Cardiac septum (tissue), 1 donor: ENCODE measurements around the gene SOHLH1. TPM values are rescaled to one million over a fixed set of nuclear protein-coding genes. Genes with fewer than 3 reads are reported as not detected.

Experiments used
- DNase-seq: peaks from one replicate; pipeline ENCODE4 v3.0.0-alpha.2; 2020; ENCODE audit warnings: low spot score
- intact Hi-C: fragments of 100-400 bp; cut with DNase I; formaldehyde crosslinking; loops from one replicate; pipeline ENCODE4 v1.14.0; 2022
- total RNA-seq: library from RNA; stranded (reverse); fragmentation: NEBNext Ultra II Directional; extraction: Animal tissue kit (Norgen Biotek cat#: 25700); gene quantifications from one replicate; pipeline ENCODE4 v1.2.1, GENCODE V29; 2021
- donor health status: DM: no; HTN: no; CAD: no.

The SOHLH1 gene
- total RNA-seq, 1 donor from 2014 or later, result not detected

GRCh38 chr9:135665795-135666189, 33.5 kb downstream of the SOHLH1 start:
- intact Hi-C loops, result no loop called here
- no peak for DNase-seq

DNA sequence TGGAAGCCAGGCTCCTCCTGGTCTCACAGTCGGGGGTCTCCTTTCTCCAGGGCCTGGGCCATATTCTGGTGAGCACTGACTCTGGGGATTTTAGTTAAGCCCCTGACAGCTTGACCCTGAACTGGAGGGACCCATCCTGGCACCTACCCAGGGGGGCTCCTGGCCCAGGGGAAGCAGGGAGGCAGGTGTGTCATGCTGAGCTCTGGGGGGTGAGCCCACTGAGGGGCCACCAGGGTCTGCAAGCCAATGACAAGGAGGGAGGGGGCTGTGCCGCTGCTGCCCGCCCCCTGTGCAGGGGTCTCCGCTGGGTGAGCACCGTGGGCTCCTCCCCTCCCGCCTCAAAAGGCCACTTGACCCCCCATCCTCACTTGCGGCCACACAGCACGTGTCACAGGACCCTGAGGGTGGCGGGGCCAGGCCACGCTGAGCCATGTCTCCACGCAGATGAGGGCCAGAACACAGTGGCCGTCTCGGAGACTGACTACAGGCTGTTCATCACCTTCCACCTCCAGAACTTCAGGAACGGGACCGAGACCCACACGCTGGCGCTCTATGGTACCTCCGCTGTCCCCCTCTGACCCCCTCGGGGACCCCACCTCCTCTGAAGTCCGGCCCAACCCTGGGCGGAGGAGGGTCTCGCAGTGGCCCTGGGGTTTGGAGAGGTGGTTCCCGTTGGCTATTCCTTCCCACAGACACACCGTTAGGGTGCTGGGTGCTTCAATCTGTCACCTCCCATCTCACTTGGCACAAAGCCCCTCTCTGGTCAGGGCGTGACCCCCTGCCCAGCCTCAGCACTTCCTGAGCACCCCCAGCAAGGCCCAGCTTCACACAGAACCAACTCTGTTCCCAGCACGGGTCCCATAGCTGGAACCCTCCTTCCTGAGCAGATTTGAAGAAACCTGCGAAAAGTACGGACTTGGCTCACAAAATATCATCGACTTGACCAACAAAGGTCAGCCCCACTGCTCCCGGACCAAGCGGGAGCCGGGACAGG, 34.2 kb downstream of the SOHLH1 start:
- intact Hi-C loops, result no loop called here
- no peak for DNase-seq

- intact Hi-C loops, result no loop called here
- DNase-seq, result no peak
Measured at GRCh38 chr9:135664266-135664665, 35.0 kb downstream of the SOHLH1 start.

GRCh38 chr9:135663857-135664256, 35.4 kb downstream of the SOHLH1 start:
- DNase-seq, result no peak
- intact Hi-C loops, result no loop called here

GRCh38 chr9:135663451-135663770, 35.9 kb downstream of the SOHLH1 start:
- intact Hi-C loops, result no loop called here
- no peak for DNase-seq

DNA sequence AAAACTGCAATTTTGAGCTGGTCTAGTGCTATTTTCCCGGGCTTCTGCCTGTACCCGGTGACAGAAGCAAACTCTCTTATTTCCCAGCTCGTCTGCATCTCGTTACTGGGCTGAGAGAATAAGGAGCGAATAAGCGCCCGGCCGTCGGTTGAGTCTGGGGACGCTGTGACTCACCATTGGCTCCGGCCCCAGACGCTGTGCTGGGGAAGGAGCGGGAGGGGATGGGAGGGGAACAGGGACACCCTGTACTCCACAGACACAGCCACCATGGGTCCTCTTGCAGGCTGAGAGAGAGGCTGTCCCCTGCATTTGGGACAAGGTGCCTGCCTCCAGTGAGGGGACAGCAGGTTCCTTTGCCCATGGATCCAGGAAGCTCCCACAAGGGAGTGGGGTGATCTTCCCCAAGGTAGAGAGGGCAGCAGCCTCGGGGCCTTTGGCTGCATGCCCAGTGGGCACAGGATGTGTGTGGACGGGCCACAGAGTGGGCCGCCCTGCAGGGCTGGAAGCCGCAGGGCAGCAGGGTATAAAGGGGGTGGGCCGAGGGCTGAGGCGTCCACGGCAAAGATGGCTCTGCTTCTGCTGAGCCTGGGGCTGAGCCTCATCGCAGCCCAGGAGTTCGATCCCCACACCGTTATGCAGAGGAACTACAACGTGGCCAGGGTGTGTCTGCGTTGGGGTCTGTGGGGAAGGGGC, 36.4 kb downstream of the SOHLH1 start, which contains the start of gene LCN9:
Gene LCN9, plus strand, starts transcription at position 552 of the 693 bp plus-strand sequence. Its CDS starts 13 bp downstream, at position 565.
- no peak for DNase-seq
- intact Hi-C loops, result no loop called here

DNA sequence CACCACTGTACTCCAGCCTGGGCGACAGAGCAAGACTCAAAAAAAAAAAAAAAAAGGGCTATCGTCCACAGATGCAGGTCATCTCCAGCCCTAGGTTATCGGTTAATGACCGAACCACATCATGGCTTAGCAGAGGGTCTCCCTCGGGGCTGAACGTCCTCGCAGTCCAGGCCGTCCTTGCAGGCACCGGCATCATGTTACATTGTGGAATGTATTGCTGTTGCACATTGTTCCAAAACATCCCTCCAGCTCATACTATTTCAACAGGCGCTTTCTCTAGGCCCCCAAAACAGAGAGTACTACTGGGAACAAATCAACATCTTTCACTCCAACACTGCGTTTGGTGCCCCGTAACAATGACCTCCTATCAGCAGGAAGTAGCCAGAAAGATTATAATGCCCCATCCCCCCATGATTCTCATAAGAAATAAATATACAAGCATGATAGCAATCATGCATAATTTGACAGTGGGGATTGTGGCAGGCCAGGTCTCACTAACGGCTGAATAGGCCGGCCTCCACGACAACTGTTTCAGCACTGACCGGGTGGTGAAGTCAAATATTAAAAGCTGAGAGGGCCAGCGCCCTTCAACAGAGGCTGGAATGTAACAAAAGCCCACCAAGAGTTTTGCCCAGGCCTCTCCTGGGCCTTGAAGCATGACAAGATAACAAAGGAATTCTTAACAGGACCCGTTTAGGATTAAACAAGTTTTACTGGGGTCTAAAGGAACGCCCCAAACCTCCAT, 37.3 kb downstream of the SOHLH1 start:
- intact Hi-C loops, result no loop called here
- no peak for DNase-seq

DNA sequence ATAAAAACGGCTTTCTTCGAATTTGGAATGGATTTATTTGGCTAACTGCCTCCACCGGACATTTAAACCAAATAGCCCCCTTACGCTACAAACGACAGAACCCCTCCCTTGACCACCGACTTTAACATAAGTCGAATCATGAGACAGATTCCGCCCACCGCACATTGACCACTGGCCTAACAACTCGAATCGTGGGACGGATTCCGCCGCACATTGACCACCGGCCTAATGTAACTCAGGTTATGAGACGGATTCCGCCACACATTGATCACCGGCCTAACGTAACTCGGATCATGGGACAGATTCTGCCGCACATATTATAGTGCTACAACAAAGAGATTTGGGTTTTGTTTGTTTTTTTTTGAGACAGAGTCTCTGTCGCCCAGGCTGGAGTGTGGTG, 38.9 kb downstream of the SOHLH1 start:
- intact Hi-C loops, result no loop called here
- DNase-seq, result no peak

- DNase-seq, result no peak
- intact Hi-C loops, result no loop called here
Measured at GRCh38 chr9:135659252-135659651, 40.0 kb downstream of the SOHLH1 start.

DNA sequence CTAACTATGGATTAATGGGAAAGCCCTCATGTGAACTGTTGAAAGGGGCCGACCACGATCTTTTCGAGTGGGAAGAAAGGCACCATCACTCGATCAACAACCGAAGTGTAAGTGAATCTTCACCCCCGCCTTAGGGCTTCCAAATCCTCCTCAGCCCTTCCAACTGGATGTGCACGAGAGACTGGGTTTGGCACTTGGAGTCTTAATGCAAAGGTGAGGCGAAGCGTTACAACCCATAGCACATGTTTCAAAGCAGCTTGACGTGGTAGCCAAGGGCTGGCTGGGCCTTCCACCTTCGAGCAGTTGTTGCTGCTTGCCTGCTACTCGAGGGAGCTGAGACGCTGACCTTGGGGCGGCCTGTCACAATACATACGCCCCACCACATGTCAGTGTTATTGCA, 41.9 kb downstream of the SOHLH1 start:
- intact Hi-C loops, result no loop called here
- DNase-seq, result no peak

DNA sequence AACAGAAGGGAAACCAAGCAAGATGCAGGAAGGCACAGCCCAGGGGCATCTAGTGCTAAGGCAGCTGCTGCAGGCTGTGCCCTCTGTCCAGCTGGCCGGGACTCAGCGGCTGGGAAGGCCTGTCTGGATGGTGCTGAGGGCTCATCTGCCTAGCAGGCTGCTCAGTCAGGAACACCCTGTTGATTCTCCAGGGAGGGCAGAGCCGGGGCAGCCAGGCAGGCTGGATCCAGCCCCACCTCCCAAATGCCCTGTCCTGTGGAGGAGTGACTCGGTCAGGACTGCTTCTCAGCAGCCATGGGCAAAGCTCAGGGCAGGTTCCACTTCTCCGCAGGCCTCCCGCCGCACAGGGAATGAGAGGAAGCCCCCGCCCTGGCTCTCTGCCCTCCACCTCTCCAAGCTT, 44.0 kb downstream of the SOHLH1 start:
- no peak for DNase-seq
- intact Hi-C loops, result no loop called here

GRCh38 chr9:135650408-135650807, 48.9 kb downstream of the SOHLH1 start:
- intact Hi-C loops, result no loop called here

DNA sequence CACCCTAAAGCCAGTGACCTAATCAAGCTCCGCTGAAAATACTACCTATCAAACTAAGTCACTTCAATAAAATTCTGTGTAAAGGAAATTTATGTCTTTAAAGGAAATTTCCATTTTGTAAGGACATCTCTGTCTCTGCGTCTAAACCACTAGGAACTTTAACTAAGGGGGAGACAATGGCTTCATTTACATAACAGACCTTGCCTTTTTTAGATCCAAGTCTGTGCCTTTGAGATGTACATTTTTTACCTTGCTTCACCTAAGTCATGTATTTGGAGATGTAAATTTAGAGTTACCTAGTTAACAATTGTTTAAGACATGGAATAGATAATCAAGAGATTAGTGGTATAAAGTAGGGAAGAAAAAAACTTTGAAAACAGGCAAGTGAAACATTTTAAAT, 49.8 kb downstream of the SOHLH1 start:
- no peak for DNase-seq
- intact Hi-C loops, result no loop called here

More at GRCh38 chr9:135650408-135650807, 48.9 kb downstream of the SOHLH1 start:
- no peak for DNase-seq

- DNase-seq, result no peak
- intact Hi-C loops, result no loop called here
Measured at GRCh38 chr9:135648494-135649410, 50.5 kb downstream of the SOHLH1 start.

DNA sequence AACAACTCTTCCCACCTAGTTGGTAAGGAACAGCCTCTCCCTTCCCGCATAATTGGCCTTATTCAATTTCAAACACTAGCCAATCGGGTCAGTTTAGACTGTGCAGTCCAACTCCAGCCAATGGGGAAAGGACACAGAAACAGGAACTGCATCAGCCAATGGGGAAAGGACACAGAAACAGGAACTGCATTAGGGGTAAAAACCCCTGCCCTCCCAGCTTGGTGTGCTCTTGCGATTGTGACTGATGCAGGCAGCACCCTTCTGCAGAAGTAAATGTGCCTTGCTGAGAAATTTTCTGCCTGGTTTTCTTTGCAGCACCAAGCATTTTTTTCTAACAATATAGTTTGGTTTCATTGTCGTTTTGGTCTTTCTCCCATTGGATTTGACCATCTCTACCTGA, 51.4 kb downstream of the SOHLH1 start:
- intact Hi-C loops, result no loop called here
- no peak for DNase-seq

DNA sequence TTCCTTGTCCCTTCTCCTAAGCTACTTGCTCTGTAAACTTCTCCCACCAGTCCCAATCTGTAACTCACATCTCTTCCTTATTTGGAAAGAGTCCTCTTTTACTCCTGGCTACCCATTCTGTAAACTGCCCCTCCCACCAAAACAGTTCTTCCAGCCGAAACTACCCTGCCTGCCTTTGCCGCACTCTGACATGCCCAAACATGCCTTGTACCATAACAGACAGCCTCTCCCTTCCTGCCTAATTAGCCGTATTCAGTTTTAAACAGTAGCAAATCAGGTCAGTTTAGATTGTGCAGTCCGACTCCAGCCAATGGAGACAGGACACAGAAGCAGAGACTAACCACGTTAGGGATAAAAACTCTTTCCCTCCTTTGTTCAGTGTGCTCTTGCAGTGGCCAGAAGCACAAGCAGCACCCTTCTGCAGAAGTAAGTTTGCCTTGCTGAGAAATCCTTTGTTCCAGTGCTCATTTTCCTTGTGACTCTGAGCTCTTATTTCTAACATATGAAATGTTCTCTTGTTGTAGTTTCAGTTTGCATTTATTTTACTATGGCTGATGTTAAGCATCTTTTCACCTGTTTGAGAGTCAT, 54.6 kb downstream of the SOHLH1 start:
- DNase-seq, result no peak
- intact Hi-C loops, result no loop called here
